ENCODE data around the gene PBOV1. TPM values are rescaled to one million over a fixed set of nuclear protein-coding genes. Genes with fewer than 3 reads are reported as not detected.

Gene PBOV1
- total RNA-seq, 1 experiment from 2014 or later = not detected

- Histone ChIP-seq H3K27me3 (ENCODE audit: low read length) (no peaks in the 10 kb centered on the region; the same call in 1 of the 2 replicates), H3K4me2 (ENCODE audit: low read depth, low read length, poor library complexity, severe bottlenecking) (no peak overlapping the region), H3K79me2 (ENCODE audit: low read length) (no peaks in the 10 kb centered on the region), H3K9me2 (replicated peaks; ENCODE audit: insufficient read depth, low read length) (no peaks in the 10 kb centered on the region), H3K9ac (ENCODE audit: low read length) (no peak overlapping the region), H2AFZ (ENCODE audit: low read length) (no peak overlapping the region), H3K4me3 (ENCODE audit: low read length) (no peak overlapping the region), H3K27ac (ENCODE audit: low read length) (no peak overlapping the region), H3K4me1 (ENCODE audit: low read length) (no peaks in the 10 kb centered on the region), H3K9me3 (ENCODE audit: low read length) (no peaks in the 10 kb centered on the region), H4K20me1 (ENCODE audit: insufficient read depth, low read depth, low read length) (no peaks in the 10 kb centered on the region), H3K36me3 (ENCODE audit: insufficient read depth, low read length) (no peaks in the 10 kb centered on the region)
- no peak for DNase-seq
Observed at GRCh38 chr6:138211048-138211581, 7.2 kb downstream of the PBOV1 start.

GRCh38 chr6:138206862-138207261, 11.4 kb downstream of the PBOV1 start:
- no peak overlapping the region for H3K4me3 ChIP-seq (ENCODE audit: low read length)
- no peak overlapping the region for H3K27ac ChIP-seq (ENCODE audit: low read length)

DNA sequence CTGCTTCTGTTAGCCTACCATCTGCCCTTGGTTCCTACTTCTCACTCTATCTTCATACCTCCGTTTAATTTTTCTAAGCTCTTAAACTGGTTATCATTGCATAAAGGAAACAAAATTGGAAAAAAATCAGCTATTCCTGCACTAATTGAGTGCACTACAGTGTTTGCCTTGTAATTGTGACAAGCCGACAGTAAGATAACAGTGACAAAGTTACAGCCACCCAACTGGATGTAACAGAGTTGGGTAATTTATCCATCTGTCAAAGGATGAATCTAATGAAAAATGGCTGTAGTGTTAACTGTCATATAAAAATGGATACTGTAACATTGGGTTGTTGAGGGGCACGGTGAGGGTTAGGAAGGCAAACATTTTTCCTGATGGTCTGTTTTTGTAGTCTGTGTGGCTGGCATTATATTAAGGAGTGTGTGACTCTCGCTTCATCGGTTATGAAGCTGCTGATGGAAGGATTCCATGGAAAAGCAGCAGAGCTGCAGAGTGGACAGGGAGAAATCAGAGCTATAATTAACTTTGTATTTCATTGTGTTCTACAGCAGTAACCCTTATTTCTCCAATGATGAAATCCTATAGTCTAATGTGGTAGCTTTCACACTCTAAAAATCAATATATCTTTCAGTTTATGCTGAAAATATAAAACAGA, 12.7 kb downstream of the PBOV1 start:
- H3K9me2 ChIP-seq (replicated peaks; ENCODE audit: insufficient read depth, low read length) = no peaks in the 10 kb centered on the region
- H4K20me1 ChIP-seq (ENCODE audit: insufficient read depth, low read depth, low read length) = no peaks in the 10 kb centered on the region
- no peak overlapping the region for H2AFZ ChIP-seq (ENCODE audit: low read length)
- H3K27me3 ChIP-seq (ENCODE audit: low read length) = no peaks in the 10 kb centered on the region
- no peak overlapping the region for H3K27ac ChIP-seq (ENCODE audit: low read length)
- H3K4me3 ChIP-seq (ENCODE audit: low read length) = no peak overlapping the region
- no peak overlapping the region for H3K9ac ChIP-seq (ENCODE audit: low read length)
- no peak for DNase-seq
- H3K4me1 ChIP-seq (ENCODE audit: low read length) = no peaks in the 10 kb centered on the region
- H3K9me3 ChIP-seq (ENCODE audit: low read length) = no peaks in the 10 kb centered on the region
- H3K36me3 ChIP-seq (ENCODE audit: insufficient read depth, low read length) = no peaks in the 10 kb centered on the region
- no peaks in the 10 kb centered on the region for H3K79me2 ChIP-seq (ENCODE audit: low read length)
- H3K4me2 ChIP-seq (ENCODE audit: low read depth, low read length, poor library complexity, severe bottlenecking) = no peak overlapping the region

More at GRCh38 chr6:138206862-138207261, 11.4 kb downstream of the PBOV1 start:
- Histone ChIP-seq H3K4me2 (ENCODE audit: low read depth, low read length, poor library complexity, severe bottlenecking) (no peak overlapping the region), H3K9ac (ENCODE audit: low read length) (no peak overlapping the region), H4K20me1 (ENCODE audit: insufficient read depth, low read depth, low read length) (no peaks in the 10 kb centered on the region), H3K4me1 (ENCODE audit: low read length) (no peaks in the 10 kb centered on the region), H3K36me3 (ENCODE audit: insufficient read depth, low read length) (no peaks in the 10 kb centered on the region), H3K9me3 (ENCODE audit: low read length) (no peaks in the 10 kb centered on the region), H2AFZ (ENCODE audit: low read length) (no peak overlapping the region), H3K9me2 (replicated peaks; ENCODE audit: insufficient read depth, low read length) (no peaks in the 10 kb centered on the region), H3K79me2 (ENCODE audit: low read length) (no peaks in the 10 kb centered on the region), H3K27me3 (ENCODE audit: low read length) (no peaks in the 10 kb centered on the region)
- no peak for DNase-seq

DNA sequence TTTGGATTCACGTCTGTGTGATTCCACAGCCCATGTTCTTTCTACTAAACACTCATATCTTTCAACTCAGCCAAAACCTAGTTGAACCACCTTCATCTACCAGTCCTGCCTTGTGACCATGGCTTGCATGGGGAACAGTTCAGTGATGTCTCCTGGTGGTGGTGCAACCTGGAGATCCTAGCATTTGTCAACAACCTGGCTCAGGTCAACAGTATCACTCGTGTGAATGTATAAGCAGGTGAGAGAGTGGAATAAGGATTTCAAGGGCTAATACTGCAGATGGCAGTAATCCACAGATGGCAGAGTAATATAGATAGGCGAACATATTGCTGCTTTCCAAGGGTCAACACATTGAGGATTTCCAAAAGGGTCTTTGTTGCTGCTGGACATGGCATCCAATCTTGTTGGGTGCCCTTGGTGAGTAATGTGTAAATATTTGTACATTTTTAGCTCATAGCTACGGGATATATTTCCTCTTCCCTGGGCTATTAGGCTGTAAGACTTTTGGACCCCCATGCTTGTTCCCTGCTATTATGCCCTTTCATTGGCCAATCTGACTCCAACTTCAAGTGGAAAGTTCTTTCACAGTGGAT, 13.4 kb downstream of the PBOV1 start:
- Histone ChIP-seq H3K4me2 (ENCODE audit: low read depth, low read length, poor library complexity, severe bottlenecking) (no peak overlapping the region), H4K20me1 (ENCODE audit: insufficient read depth, low read depth, low read length) (no peaks in the 10 kb centered on the region), H3K4me3 (ENCODE audit: low read length) (no peak overlapping the region), H3K79me2 (ENCODE audit: low read length) (no peaks in the 10 kb centered on the region), H3K27me3 (ENCODE audit: low read length) (no peaks in the 10 kb centered on the region), H3K27ac (ENCODE audit: low read length) (no peak overlapping the region), H3K36me3 (ENCODE audit: insufficient read depth, low read length) (no peaks in the 10 kb centered on the region), H3K9me2 (replicated peaks; ENCODE audit: insufficient read depth, low read length) (no peaks in the 10 kb centered on the region), H2AFZ (ENCODE audit: low read length) (no peak overlapping the region), H3K9ac (ENCODE audit: low read length) (no peak overlapping the region), H3K9me3 (ENCODE audit: low read length) (no peaks in the 10 kb centered on the region), H3K4me1 (ENCODE audit: low read length) (no peaks in the 10 kb centered on the region)
- no peak for DNase-seq

GRCh38 chr6:138204303-138204702, 14.0 kb downstream of the PBOV1 start:
- H2AFZ ChIP-seq (ENCODE audit: low read length) = no peak overlapping the region
- H3K9me2 ChIP-seq (replicated peaks; ENCODE audit: insufficient read depth, low read length) = no peaks in the 10 kb centered on the region
- H3K27me3 ChIP-seq (ENCODE audit: low read length) = no peaks in the 10 kb centered on the region
- no peaks in the 10 kb centered on the region for H4K20me1 ChIP-seq (ENCODE audit: insufficient read depth, low read depth, low read length)
- H3K4me3 ChIP-seq (ENCODE audit: low read length) = no peak overlapping the region
- no peak overlapping the region for H3K27ac ChIP-seq (ENCODE audit: low read length)
- H3K36me3 ChIP-seq (ENCODE audit: insufficient read depth, low read length) = no peaks in the 10 kb centered on the region
- H3K9ac ChIP-seq (ENCODE audit: low read length) = no peak overlapping the region
- H3K9me3 ChIP-seq (ENCODE audit: low read length) = no peaks in the 10 kb centered on the region
- H3K79me2 ChIP-seq (ENCODE audit: low read length) = no peaks in the 10 kb centered on the region
- no peak for DNase-seq
- H3K4me1 ChIP-seq (ENCODE audit: low read length) = no peaks in the 10 kb centered on the region
- H3K4me2 ChIP-seq (ENCODE audit: low read depth, low read length, poor library complexity, severe bottlenecking) = no peak overlapping the region

GRCh38 chr6:138203315-138203714, 15.0 kb downstream of the PBOV1 start:
- no peaks in the 10 kb centered on the region for H3K9me3 ChIP-seq (ENCODE audit: low read length)
- H3K27ac ChIP-seq (ENCODE audit: low read length) = no peak overlapping the region
- no peak overlapping the region for H2AFZ ChIP-seq (ENCODE audit: low read length)
- no peak overlapping the region for H3K4me3 ChIP-seq (ENCODE audit: low read length)
- H3K9me2 ChIP-seq (replicated peaks; ENCODE audit: insufficient read depth, low read length) = no peaks in the 10 kb centered on the region
- DNase-seq = no peak
- H3K4me2 ChIP-seq (ENCODE audit: low read depth, low read length, poor library complexity, severe bottlenecking) = no peak overlapping the region
- no peaks in the 10 kb centered on the region for H4K20me1 ChIP-seq (ENCODE audit: insufficient read depth, low read depth, low read length)
- H3K9ac ChIP-seq (ENCODE audit: low read length) = no peak overlapping the region
- H3K79me2 ChIP-seq (ENCODE audit: low read length) = no peaks in the 10 kb centered on the region
- H3K4me1 ChIP-seq (ENCODE audit: low read length) = no peaks in the 10 kb centered on the region
- no peaks in the 10 kb centered on the region for H3K36me3 ChIP-seq (ENCODE audit: insufficient read depth, low read length)
- no peaks in the 10 kb centered on the region for H3K27me3 ChIP-seq (ENCODE audit: low read length)

GRCh38 chr6:138201836-138202235, 16.5 kb downstream of the PBOV1 start:
- Histone ChIP-seq H3K4me2 (ENCODE audit: low read depth, low read length, poor library complexity, severe bottlenecking) (no peak overlapping the region), H3K4me3 (ENCODE audit: low read length) (no peak overlapping the region), H3K27ac (ENCODE audit: low read length) (no peak overlapping the region), H3K36me3 (ENCODE audit: insufficient read depth, low read length) (no peaks in the 10 kb centered on the region), H3K9me3 (ENCODE audit: low read length) (no peaks in the 10 kb centered on the region), H4K20me1 (ENCODE audit: insufficient read depth, low read depth, low read length) (no peaks in the 10 kb centered on the region), H3K4me1 (ENCODE audit: low read length) (no peaks in the 10 kb centered on the region), H2AFZ (ENCODE audit: low read length) (no peak overlapping the region), H3K27me3 (ENCODE audit: low read length) (no peaks in the 10 kb centered on the region), H3K9me2 (replicated peaks; ENCODE audit: insufficient read depth, low read length) (no peaks in the 10 kb centered on the region), H3K9ac (ENCODE audit: low read length) (no peak overlapping the region), H3K79me2 (ENCODE audit: low read length) (no peaks in the 10 kb centered on the region)
- no peak for DNase-seq

DNA sequence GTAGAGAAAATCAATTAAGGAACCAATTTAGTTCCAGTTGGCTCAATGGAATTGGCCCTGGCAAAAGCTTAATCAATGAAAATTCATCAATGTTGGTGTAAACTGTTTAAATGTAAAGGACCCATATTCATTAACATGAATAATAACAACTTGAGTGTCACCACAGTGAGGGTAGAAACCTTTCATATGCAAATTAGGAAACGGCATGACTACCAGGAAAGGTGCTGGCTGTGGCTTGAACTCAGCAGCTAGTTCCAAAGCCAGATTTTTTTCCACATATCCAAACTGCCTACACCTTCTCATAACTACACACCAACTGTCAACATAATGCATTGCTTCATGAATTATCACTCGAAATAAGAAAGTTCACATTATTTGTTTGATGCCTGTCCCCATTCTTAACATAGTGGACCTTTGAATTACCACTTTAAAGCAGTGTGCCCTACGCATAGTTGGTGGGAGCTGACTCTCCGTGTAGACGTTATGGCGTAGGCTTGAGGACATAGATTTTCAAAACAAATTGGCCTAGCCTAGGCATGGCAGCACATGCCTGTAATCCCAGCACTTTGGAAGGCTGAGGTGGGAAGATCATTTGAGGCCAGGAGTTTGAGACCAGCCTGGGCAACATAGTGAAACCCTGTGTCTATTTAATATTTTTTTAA, 19.7 kb downstream of the PBOV1 start:
- Histone ChIP-seq H3K4me1 (ENCODE audit: low read length) (no peaks in the 10 kb centered on the region), H3K27ac (ENCODE audit: low read length) (no peak overlapping the region), H3K36me3 (ENCODE audit: insufficient read depth, low read length) (no peaks in the 10 kb centered on the region), H3K4me2 (ENCODE audit: low read depth, low read length, poor library complexity, severe bottlenecking) (no peak overlapping the region), H3K9ac (ENCODE audit: low read length) (no peak overlapping the region), H4K20me1 (ENCODE audit: insufficient read depth, low read depth, low read length) (no peaks in the 10 kb centered on the region), H3K9me3 (ENCODE audit: low read length) (no peaks in the 10 kb centered on the region), H2AFZ (ENCODE audit: low read length) (no peak overlapping the region), H3K27me3 (ENCODE audit: low read length) (no peaks in the 10 kb centered on the region), H3K4me3 (ENCODE audit: low read length) (no peak overlapping the region), H3K9me2 (replicated peaks; ENCODE audit: insufficient read depth, low read length) (no peaks in the 10 kb centered on the region), H3K79me2 (ENCODE audit: low read length) (no peaks in the 10 kb centered on the region)
- DNase-seq = no peak
